ENCODE measurements around the gene SMIM11.
"Not testable (repeated sequence)": the region's sequence is repeated elsewhere in the genome, so short reads cannot be mapped to it uniquely, and the experiment has no call there.

Gene SMIM11, protein sequence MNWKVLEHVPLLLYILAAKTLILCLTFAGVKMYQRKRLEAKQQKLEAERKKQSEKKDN

DNA sequence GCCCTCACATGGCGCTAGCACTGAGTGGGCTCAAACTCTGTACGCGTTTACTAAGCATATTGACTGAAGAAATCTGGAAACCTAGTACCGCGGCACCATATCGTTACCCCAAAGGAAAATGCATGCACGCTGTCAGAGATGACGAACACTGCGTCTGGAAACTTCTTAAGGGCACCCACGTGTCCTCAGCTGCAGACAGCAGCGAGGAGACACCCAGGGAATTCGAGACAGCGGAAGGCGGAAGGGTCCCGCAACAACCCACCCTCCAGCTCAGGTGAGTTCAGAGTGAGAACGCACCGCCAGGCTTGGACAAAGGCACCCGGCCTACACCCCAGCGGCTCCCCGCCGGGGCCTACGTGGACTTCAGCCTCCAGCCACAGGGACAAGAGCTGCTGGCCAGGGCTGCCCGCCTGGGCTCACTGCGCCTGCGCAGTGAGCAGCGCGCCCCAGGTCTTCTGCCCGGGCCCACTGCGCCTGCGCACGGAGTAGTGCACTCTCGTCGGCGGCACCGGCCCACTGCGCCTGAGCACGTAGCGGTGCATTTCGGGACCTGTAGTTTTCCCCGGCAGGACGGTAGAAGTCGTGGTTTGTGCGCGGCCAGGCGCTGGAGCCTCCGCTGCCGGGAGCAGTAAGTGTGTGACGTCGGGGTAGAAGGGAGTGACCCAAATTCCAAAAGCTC is at the start of gene SMIM11:
Gene SMIM11, plus strand, starts transcription at position 568 of the 679 bp plus-strand sequence. CDS start 3,998 bp downstream, outside the sequence.
- H3K4me1 ChIP-seq (ENCODE audit: low read depth, poor library complexity, severe bottlenecking); H2AFZ ChIP-seq (ENCODE audit: low read depth); H3K79me2 ChIP-seq (ENCODE audit: insufficient read depth, low read depth); H3K27ac ChIP-seq; H3K4me2 ChIP-seq; H4K20me1 ChIP-seq (ENCODE audit: insufficient read depth); H3K4me3 ChIP-seq (IDR thresholded peaks at IDR 0.05; ENCODE audit: insufficient read depth, low read depth, low read length); H3K9ac ChIP-seq; H3K27me3 ChIP-seq (ENCODE audit: insufficient read depth, low read depth); H3K36me3 ChIP-seq (ENCODE audit: insufficient read depth): not testable (repeated sequence)

DNA sequence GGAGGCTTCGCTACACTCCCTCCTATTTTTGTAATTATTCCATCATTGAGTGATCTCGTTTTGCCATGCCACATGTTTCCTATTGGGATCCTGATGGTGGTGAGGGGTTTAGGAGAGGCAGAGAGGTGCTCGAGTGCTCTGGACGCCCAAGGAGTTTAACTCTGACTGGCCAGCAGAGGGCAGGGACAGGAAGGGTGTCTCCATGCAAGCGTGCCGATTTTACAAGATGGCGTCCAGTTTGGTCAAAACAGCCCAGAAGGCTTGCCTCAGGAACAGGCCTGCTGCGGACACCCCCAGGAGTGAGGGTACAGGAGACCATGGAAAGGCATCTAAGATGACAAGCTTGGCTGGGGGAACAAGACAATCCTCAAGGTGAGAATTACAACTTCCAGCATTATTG is 45.3 kb upstream of the SMIM11 start:
- H3K36me3 ChIP-seq (ENCODE audit: insufficient read depth) = no peaks in the 10 kb centered on the region
- H4K20me1 ChIP-seq (ENCODE audit: insufficient read depth) = no peaks in the 10 kb centered on the region
- TF ChIP-seq, protein P1, sequence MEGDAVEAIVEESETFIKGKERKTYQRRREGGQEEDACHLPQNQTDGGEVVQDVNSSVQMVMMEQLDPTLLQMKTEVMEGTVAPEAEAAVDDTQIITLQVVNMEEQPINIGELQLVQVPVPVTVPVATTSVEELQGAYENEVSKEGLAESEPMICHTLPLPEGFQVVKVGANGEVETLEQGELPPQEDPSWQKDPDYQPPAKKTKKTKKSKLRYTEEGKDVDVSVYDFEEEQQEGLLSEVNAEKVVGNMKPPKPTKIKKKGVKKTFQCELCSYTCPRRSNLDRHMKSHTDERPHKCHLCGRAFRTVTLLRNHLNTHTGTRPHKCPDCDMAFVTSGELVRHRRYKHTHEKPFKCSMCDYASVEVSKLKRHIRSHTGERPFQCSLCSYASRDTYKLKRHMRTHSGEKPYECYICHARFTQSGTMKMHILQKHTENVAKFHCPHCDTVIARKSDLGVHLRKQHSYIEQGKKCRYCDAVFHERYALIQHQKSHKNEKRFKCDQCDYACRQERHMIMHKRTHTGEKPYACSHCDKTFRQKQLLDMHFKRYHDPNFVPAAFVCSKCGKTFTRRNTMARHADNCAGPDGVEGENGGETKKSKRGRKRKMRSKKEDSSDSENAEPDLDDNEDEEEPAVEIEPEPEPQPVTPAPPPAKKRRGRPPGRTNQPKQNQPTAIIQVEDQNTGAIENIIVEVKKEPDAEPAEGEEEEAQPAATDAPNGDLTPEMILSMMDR (conservative IDR thresholded peaks at IDR 0.05; ENCODE audit: low read depth, low read length) = no peak
- no peak overlapping the region for H3K4me3 ChIP-seq (IDR thresholded peaks at IDR 0.05; ENCODE audit: insufficient read depth, low read depth, low read length)
- no peaks in the 10 kb centered on the region for H3K79me2 ChIP-seq (ENCODE audit: insufficient read depth, low read depth)
- no peak overlapping the region for H3K9ac ChIP-seq
- no peak overlapping the region for H3K4me2 ChIP-seq
- no peak overlapping the region for H2AFZ ChIP-seq (ENCODE audit: low read depth)
- H3K4me1 ChIP-seq (ENCODE audit: low read depth, poor library complexity, severe bottlenecking) = no peaks in the 10 kb centered on the region
- no peaks in the 10 kb centered on the region for H3K27me3 ChIP-seq (ENCODE audit: insufficient read depth, low read depth)
- H3K27ac ChIP-seq = no peak overlapping the region

DNA sequence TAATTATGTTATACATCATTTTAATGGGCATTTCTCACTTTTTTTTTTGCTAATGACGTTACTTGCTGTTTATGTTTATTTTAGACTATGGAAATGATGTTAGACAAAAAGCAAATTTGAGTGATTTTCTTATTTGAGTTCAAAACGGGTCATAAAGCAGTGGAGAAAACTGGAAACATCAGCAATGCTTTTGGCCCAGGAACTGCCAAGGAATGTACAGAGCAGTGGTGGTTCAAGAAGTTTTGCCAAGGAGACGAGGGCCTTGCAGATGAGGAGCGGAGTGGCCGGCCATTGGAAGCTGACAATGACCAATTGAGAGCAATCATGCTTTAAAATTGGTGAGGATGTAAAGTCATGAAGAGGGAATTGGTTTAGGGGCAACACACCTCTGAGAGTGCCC is 43.6 kb upstream of the SMIM11 start:
- Histone ChIP-seq H3K4me2 (no peak overlapping the region), H2AFZ (ENCODE audit: low read depth) (no peak overlapping the region), H3K4me3 (IDR thresholded peaks at IDR 0.05; ENCODE audit: insufficient read depth, low read depth, low read length) (no peak overlapping the region), H3K27ac (no peak overlapping the region), H3K36me3 (ENCODE audit: insufficient read depth) (no peaks in the 10 kb centered on the region), H3K79me2 (ENCODE audit: insufficient read depth, low read depth) (no peaks in the 10 kb centered on the region), H3K4me1 (ENCODE audit: low read depth, poor library complexity, severe bottlenecking) (no peaks in the 10 kb centered on the region), H3K27me3 (ENCODE audit: insufficient read depth, low read depth) (no peaks in the 10 kb centered on the region), H3K9ac (no peak overlapping the region), H4K20me1 (ENCODE audit: insufficient read depth) (no peaks in the 10 kb centered on the region)
- TF ChIP-seq, protein P1 (conservative IDR thresholded peaks at IDR 0.05; ENCODE audit: low read depth, low read length) = no peak

DNA sequence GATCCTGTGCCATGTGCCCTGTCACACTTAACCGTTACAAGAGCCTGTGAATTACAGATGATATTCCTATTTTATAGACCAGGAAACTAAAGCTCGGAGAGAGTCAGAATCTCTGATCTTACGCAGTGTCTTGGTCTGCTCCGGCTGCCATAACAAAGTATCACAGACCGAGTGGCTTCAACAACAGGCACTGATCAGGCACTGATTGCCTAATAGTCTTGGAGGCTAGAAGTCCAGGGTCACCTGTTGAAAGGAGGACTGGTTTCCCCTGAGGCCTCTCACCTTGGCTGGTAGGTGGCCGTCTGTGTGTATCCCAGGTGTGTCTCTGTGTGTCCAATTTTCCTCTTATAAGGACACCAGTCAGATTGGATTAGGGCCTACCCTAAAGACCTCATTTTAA is 43.0 kb upstream of the SMIM11 start:
- Histone ChIP-seq H3K4me2 (no peak overlapping the region), H3K27ac (no peak overlapping the region), H3K79me2 (ENCODE audit: insufficient read depth, low read depth) (no peaks in the 10 kb centered on the region), H3K9ac (no peak overlapping the region), H3K4me3 (IDR thresholded peaks at IDR 0.05; ENCODE audit: insufficient read depth, low read depth, low read length) (no peak overlapping the region), H4K20me1 (ENCODE audit: insufficient read depth) (no peaks in the 10 kb centered on the region), H3K4me1 (ENCODE audit: low read depth, poor library complexity, severe bottlenecking) (no peaks in the 10 kb centered on the region), H3K27me3 (ENCODE audit: insufficient read depth, low read depth) (no peaks in the 10 kb centered on the region), H3K36me3 (ENCODE audit: insufficient read depth) (no peaks in the 10 kb centered on the region), H2AFZ (ENCODE audit: low read depth) (no peak overlapping the region)
- TF ChIP-seq, protein P1 (conservative IDR thresholded peaks at IDR 0.05; ENCODE audit: low read depth, low read length) = no peak

DNA sequence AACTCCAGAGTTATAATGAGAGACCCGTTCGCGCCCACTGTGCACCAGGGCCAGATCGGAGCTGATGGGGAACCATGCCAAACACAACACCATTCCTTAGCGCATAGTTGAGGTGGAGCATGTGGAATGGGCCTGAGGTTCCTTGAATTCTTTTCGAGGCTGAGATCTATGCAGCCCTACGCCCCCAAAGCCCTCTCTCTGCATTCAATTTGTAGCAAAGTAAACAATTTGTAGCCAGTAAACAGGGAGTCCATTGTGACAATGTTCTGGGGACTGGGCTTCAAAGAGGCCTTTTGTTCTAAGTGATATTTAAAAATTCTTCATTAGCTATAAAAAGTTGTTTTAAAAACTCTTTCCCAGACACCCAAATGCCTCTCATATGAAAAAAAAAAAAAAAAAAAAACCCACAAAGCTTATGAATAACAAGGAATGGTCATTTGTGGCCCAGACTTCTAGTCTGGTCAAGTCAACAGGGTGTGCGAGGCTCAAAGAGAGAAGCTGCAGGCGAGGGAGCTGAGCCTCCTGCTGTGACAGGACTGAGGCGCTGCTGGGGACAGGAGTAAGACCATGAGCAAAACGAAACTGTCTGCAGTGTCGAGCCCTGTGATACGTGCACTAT is 42.1 kb upstream of the SMIM11 start:
- Histone ChIP-seq H2AFZ (ENCODE audit: low read depth) (no peak overlapping the region), H3K36me3 (ENCODE audit: insufficient read depth) (no peaks in the 10 kb centered on the region), H3K27ac (no peak overlapping the region), H3K27me3 (ENCODE audit: insufficient read depth, low read depth) (no peaks in the 10 kb centered on the region), H3K4me2 (no peak overlapping the region), H4K20me1 (ENCODE audit: insufficient read depth) (no peaks in the 10 kb centered on the region), H3K79me2 (ENCODE audit: insufficient read depth, low read depth) (no peaks in the 10 kb centered on the region), H3K4me3 (IDR thresholded peaks at IDR 0.05; ENCODE audit: insufficient read depth, low read depth, low read length) (no peak overlapping the region), H3K4me1 (ENCODE audit: low read depth, poor library complexity, severe bottlenecking) (no peaks in the 10 kb centered on the region), H3K9ac (no peak overlapping the region)
- TF ChIP-seq, protein P1 (conservative IDR thresholded peaks at IDR 0.05; ENCODE audit: low read depth, low read length) = no peak

All from KMS-11 (cell line).